NCI-H2227 (cell line): ENCODE measurements around the gene SLC35G6.
"Not testable (repeated sequence)": the region's sequence is repeated elsewhere in the genome, so short reads cannot be mapped to it uniquely, and the experiment has no call there.

Experiments used
- DNase-seq: peaks from one replicate; lab custom pipeline; 2025; ENCODE audit not compliant: unreplicated experiment; lab: John Stamatoyannopoulos, UW

SLC35G6 gene

GRCh38 chr17:7460850-7461660, 20.2 kb upstream of the SLC35G6 start:
- no peak for DNase-seq

GRCh38 chr17:7462474-7463371, 18.5 kb upstream of the SLC35G6 start:
- no peak for DNase-seq

GRCh38 chr17:7463372-7463846, 17.8 kb upstream of the SLC35G6 start:
- DNase-seq, result no peak

- DNase-seq, result no peak
These were observed 17.2 kb upstream of the SLC35G6 start for GRCh38 chr17:7464081-7464480.

GRCh38 chr17:7465597-7466275, 15.5 kb upstream of the SLC35G6 start:
- no peak for DNase-seq

GRCh38 chr17:7466318-7466638, 15.0 kb upstream of the SLC35G6 start:
- no peak for DNase-seq

GRCh38 chr17:7466639-7467341, 14.5 kb upstream of the SLC35G6 start:
- no peak for DNase-seq

GRCh38 chr17:7467498-7467897, 13.7 kb upstream of the SLC35G6 start:
- no peak for DNase-seq

GRCh38 chr17:7468290-7468689, 13.0 kb upstream of the SLC35G6 start:
- no peak for DNase-seq

GRCh38 chr17:7468804-7469389, 12.3 kb upstream of the SLC35G6 start:
- DNase-seq, result no peak

GRCh38 chr17:7469843-7470242, 11.4 kb upstream of the SLC35G6 start:
- not testable (repeated sequence) for DNase-seq

- not testable (repeated sequence) for DNase-seq
These were observed 10.7 kb upstream of the SLC35G6 start for GRCh38 chr17:7470457-7470973.

- no peak for DNase-seq
These were observed 9.5 kb upstream of the SLC35G6 start for GRCh38 chr17:7471729-7472128.

- not testable (repeated sequence) for DNase-seq
These were observed 6.5 kb upstream of the SLC35G6 start for GRCh38 chr17:7474767-7475166.

- DNase-seq, result no peak
These were observed 5.4 kb upstream of the SLC35G6 start for GRCh38 chr17:7475764-7476422.

- DNase-seq, result no peak
These were observed 4.8 kb upstream of the SLC35G6 start for GRCh38 chr17:7476494-7476893.

GRCh38 chr17:7476951-7477350, 4.3 kb upstream of the SLC35G6 start:
- DNase-seq, result no peak

- DNase-seq, result peak; percentile 50
These were observed 3.6 kb upstream of the SLC35G6 start for GRCh38 chr17:7477392-7478275.
